HG03135 (cell line): ENCODE measurements around the gene ADI1.
A peak's percentile ranks its signal among the peaks of the same experiment; 100 is the strongest.

Experiments
- ATAC-seq: cut with Tn5 transposase; IDR thresholded peaks from one replicate; pipeline ENCODE4 v1.9.1; 2021; ENCODE audit warnings: mild to moderate bottlenecking, moderate library complexity; ENCODE audit not compliant: unreplicated experiment

The ADI1 gene, protein sequence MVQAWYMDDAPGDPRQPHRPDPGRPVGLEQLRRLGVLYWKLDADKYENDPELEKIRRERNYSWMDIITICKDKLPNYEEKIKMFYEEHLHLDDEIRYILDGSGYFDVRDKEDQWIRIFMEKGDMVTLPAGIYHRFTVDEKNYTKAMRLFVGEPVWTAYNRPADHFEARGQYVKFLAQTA

DNA sequence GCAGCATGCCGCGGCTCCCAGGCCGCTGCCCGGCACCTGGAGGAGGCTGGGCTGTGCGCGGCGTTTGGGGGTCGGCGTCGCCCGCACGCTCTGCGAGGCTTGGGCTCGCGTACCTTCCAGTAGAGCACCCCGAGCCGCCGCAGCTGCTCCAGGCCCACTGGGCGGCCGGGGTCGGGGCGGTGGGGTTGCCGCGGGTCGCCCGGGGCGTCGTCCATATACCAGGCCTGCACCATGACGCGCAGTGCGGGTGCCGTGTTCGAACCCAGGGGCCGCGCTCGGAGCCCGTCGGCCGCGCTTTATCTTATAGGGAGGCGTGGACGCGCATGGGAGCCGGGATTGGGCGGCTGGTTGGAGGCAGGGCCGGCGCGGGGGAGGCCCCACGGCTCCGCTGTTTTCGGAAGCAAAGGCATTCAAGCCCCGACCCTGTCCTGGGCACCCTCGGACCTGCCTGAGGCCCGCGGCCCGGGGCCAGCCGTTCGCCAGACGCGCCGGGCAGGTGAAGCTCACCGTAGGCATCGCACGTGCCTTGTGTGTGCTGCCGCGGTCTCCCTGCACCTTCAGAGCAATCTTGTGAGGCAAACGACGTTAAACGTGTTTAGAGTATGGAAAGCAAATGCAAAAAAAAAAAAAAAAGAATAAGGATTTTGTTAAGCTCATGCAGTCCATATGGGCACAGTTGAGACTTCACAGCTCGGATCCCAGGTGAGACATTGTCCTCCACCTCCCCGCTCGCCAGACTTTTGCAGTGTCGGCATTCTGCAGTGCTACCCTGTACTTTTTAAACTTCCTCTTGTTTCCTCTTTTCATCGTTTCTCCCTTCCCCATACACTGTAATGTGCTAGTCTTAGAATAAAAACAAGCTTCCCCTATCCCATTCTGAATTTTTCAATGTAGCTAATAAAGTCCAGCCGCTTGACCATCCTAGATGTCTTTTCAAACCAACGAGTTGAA, at the start of gene ADI1:
Gene ADI1 (minus strand): TSS at position 277 of the 951 bp plus-strand sequence. CDS start 44 bp downstream, at position 233.
- ATAC-seq = peak; percentile 58

GRCh38 chr2:3566806-3567205, 47.5 kb upstream of the ADI1 start:
- no peak for ATAC-seq

- ATAC-seq = no peak
Measured at GRCh38 chr2:3565117-3565516, 45.8 kb upstream of the ADI1 start.

GRCh38 chr2:3563521-3563976, 44.2 kb upstream of the ADI1 start:
- ATAC-seq = peak; percentile 40

GRCh38 chr2:3558205-3559014, 39.1 kb upstream of the ADI1 start, which contains the start of gene RNASEH1:
RNASEH1 (minus strand) TSS chr2:3558333; CDS start chr2:3558260, 73 bp downstream.
- peak; percentile 98 for ATAC-seq

DNA sequence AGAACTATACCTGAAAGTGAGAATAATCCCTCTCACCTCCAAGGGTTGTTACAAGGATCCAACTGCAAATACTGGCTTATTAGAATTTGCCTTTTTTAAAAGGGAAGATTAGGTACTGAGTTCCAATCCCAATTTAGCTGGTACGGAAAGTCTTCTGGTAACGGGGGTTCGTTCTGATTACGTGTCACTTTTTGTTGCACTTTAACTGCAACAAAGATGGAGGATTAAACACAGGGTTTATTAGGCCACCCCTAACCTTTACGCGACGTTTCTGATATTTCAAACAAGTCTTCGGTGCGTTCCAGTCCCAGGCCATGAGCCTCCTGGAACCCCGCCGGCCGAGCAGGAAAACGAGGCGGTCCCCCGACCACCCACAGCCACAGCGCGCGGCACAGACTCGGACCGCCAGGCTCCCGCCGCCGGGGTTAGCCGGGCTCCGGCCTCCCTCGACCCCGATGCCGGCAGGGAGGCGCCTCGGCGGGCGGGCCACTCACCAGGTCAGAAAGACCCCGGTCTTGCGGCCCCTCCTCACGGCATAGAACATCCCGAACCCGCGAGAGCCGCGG, 38.4 kb upstream of the ADI1 start:
- peak; percentile 31 for ATAC-seq

- no peak for ATAC-seq
Measured at GRCh38 chr2:3553946-3554345, 34.6 kb upstream of the ADI1 start.

GRCh38 chr2:3547915-3548314, 28.6 kb upstream of the ADI1 start:
- ATAC-seq = no peak

- ATAC-seq = no peak
Measured at GRCh38 chr2:3545788-3546478, 26.6 kb upstream of the ADI1 start.

DNA sequence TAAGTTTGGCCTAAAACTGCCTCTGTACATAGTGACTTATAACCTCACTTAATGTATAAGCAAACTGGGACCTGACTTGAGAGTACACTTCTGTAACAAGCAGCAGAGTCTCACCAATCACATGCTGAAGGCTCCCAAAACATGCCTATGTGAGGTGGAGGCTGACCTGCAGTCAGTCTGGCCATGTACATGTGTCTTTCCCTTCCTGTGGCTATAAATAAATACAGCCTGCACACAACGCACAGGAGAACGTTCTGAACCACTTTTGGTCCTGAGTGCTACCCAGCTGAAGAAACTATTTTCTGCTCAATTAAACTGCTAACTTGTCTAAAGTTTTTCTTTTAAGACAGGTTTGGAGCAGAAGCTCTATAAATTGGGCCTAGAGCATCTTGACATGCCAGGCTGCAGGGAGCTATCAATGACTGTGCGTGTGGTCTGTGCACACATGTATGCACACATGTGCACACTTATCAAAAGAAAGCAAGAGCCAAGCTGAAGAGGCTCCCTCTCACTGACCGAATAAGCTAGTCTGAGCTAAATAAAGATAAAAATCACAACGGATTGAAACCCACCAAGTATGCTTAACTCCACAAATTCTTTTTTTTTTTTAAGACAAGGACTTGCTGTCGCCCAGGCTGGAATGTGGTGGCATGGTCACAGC, 23.8 kb upstream of the ADI1 start:
- no peak for ATAC-seq

- no peak for ATAC-seq
Measured at GRCh38 chr2:3542107-3542506, 22.8 kb upstream of the ADI1 start.

GRCh38 chr2:3539836-3540235, 20.5 kb upstream of the ADI1 start:
- ATAC-seq = no peak

- peak; percentile 73 for ATAC-seq
Measured at GRCh38 chr2:3536682-3537632, 17.6 kb upstream of the ADI1 start.

DNA sequence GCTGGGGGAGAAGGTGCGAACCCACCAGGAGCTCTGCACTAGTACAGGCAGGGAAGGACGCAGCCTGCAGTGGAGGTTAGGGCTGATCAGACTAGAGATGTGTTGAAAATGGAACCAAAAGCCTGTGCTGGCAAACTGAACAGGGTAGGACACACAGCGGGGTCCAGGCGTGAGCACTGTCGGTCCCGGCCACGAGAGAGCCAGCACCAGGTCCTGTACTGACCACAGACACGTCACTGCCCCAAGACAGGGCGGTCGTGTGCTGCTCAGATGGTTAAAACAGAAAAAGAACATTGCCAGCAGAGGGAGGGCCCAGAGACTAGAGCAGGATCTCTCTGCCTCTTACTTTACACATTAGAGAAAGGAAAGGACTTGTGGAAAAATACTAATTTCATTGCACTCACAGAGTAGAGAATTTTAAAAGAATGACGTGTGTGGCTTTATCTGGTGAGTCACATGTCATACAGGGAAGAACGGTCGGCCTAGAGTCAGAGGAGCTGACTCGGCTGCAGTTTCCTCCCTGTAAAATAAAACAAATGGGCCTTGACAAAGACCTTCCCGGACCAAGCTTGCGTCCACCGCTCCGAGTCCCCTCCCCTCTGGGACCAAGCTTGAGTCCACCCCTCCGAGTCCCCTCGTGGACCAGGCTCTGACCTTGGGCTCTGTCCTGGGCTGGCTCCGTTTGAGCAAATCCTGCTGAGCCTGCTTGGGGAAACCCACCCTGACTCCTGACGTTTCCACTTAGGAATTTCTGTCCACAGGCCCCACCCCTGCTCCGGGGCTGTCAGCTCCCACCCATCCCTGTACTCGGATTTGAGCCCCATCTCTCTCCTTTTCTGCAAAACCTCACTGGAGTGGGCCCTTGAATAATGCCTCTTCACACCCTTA, 16.7 kb upstream of the ADI1 start:
- ATAC-seq = no peak

GRCh38 chr2:3535467-3535793, 16.1 kb upstream of the ADI1 start:
- no peak for ATAC-seq

DNA sequence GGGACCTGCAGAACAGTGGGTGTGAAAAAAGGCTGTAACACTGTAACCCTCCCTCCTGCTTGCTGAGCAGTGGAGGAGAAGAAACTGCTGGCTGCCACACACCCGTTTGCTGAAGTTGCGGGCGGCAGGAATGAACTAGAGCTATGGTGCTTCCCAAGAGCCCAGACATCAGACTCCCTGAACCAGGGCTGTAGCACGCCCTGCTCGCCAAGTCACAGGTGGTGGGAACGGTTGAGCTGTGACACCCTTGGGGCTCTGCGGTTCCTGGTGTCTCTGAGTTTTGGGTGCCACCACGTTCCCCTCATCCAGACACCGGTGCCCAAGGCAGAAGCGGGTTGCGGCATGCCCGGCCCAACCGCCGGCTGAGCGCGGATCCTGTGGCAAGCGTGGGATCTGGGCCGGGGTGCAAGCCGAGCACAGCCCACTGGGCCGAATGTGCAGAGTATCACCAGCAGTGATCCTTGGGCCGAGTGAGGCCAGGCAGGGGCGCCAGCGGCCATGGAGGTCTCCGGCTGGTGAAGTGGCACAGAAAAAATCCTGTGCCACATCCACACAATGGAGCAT, 15.0 kb upstream of the ADI1 start:
- no peak for ATAC-seq

DNA sequence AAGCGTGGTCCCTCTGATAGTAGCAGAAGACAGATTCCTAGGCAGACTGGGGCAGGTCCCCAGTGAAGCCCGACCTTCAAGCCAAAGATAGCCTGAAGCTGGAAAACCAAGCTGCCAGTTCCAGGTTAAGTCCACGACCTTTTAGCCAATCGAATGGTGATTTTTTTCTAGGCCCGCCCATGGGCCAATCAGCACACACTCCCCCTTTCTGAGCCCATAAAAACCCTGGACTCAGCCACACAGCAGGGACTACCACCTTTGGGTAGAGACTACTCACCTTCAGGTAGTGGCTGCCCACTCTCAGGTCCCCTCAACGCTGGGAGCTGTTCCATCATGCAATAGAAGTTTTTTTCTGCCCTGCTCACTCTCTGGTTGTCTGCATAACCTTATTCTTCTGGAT, 14.5 kb upstream of the ADI1 start:
- ATAC-seq = no peak
